Measurements from ENCODE around the gene SLC29A3.

The SLC29A3 gene

DNA sequence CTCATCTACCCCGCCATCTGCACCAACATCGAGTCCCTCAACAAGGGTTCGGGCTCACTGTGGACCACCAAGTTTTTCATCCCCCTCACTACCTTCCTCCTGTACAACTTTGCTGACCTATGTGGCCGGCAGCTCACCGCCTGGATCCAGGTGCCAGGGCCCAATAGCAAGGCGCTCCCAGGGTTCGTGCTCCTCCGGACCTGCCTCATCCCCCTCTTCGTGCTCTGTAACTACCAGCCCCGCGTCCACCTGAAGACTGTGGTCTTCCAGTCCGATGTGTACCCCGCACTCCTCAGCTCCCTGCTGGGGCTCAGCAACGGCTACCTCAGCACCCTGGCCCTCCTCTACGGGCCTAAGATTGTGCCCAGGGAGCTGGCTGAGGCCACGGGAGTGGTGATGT lies 43.1 kb downstream of the SLC29A3 start:
- DNase-seq (ENCODE audit: low read depth) = no peak
- TF ChIP-seq, protein P1, sequence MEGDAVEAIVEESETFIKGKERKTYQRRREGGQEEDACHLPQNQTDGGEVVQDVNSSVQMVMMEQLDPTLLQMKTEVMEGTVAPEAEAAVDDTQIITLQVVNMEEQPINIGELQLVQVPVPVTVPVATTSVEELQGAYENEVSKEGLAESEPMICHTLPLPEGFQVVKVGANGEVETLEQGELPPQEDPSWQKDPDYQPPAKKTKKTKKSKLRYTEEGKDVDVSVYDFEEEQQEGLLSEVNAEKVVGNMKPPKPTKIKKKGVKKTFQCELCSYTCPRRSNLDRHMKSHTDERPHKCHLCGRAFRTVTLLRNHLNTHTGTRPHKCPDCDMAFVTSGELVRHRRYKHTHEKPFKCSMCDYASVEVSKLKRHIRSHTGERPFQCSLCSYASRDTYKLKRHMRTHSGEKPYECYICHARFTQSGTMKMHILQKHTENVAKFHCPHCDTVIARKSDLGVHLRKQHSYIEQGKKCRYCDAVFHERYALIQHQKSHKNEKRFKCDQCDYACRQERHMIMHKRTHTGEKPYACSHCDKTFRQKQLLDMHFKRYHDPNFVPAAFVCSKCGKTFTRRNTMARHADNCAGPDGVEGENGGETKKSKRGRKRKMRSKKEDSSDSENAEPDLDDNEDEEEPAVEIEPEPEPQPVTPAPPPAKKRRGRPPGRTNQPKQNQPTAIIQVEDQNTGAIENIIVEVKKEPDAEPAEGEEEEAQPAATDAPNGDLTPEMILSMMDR (conservative IDR thresholded peaks at IDR 0.05; ENCODE audit: low read length) = no peak
- no peak overlapping the region for H3K4me3 ChIP-seq (ENCODE audit: low read length)

DNA sequence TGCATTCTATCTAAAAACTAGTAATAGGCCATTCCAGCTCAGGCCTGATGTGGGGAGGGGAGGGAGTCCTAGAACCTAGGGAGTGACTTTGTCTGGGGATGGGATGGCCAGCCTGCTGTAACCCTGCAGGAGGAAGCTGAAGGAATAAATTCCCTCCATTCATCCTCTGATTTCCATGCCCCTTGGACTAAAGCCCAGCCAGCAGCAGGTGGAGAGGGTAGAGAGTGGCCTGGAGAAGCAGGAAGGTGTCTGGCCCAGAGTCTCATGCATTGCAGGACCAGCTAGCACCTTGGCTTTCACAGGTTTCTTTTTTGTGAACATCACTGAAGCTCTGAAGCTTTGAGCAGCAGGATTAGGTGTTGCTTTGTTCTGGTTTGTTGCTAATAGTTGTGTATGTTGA lies 44.9 kb downstream of the SLC29A3 start:
- no peak for DNase-seq (ENCODE audit: low read depth)
- no peak overlapping the region for H3K4me3 ChIP-seq (ENCODE audit: low read length)
- TF ChIP-seq, protein P1 (conservative IDR thresholded peaks at IDR 0.05; ENCODE audit: low read length) = no peak

DNA sequence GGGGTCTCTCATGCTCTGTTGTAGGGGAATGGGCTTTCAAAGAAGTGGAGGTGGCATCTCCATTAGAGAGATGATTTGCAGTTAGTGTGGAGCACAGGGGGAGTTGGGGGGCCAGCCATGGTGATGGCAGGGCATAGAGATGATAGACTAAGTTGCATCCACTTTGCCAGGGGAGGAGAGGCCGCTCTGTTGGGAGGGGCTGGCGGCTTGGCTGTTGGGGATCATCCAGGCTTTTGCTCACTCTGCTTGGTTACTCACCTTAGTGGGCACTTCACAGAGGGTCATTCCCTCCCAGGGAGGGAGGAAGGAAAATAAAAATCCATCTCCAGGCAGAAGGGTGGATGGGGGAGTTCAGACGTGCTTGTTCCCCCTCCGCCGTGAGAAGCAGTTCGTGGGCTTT lies 46.3 kb downstream of the SLC29A3 start:
- no peak overlapping the region for H3K4me3 ChIP-seq (ENCODE audit: low read length)
- TF ChIP-seq, protein P1 (conservative IDR thresholded peaks at IDR 0.05; ENCODE audit: low read length) = no peak
- DNase-seq (ENCODE audit: low read depth) = no peak

DNA sequence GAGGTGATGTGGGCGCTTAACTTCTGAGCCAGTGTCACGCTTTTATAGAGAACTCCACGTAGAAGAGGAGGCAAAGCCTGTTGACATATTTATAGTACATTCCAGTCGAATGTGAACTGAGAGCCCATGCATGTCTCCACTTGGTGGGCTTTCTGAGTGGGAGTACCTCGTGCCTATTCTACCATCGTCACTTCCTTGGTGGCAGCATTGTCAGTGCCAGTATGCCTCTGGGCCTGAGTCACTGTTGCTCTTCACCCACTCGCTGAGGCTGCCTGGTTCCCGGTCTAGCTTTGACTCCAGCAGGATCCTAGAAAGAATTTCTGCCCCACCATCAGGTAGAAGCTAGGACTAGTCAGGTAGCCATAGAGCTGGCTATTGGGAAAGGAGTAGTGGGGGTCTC lies 47.6 kb downstream of the SLC29A3 start:
- H3K4me3 ChIP-seq (ENCODE audit: low read length) = no peak overlapping the region
- TF ChIP-seq, protein P1 (conservative IDR thresholded peaks at IDR 0.05; ENCODE audit: low read length) = no peak
- DNase-seq (ENCODE audit: low read depth) = no peak

DNA sequence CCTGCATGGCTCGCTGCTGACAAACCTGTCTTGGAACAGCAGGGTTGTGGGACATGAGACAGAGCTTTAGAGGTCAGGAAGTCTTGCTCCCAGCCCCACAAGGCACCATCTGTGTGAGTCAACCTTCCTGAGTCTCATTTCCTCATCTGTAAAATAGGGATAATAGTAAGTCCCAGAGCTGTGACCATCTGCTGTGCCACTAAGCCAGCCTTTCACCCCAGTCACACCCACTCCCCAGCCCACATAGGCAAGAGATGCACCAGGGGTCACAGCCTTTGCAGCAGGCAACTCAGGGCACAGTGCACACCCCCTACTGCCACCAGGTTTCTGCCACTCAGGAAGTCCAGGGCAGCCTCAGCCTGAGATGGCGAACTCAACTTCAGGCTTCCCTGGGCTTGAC lies 48.2 kb downstream of the SLC29A3 start:
- DNase-seq (ENCODE audit: low read depth) = no peak
- TF ChIP-seq, protein P1 (conservative IDR thresholded peaks at IDR 0.05; ENCODE audit: low read length) = no peak
- no peak overlapping the region for H3K4me3 ChIP-seq (ENCODE audit: low read length)

DNA sequence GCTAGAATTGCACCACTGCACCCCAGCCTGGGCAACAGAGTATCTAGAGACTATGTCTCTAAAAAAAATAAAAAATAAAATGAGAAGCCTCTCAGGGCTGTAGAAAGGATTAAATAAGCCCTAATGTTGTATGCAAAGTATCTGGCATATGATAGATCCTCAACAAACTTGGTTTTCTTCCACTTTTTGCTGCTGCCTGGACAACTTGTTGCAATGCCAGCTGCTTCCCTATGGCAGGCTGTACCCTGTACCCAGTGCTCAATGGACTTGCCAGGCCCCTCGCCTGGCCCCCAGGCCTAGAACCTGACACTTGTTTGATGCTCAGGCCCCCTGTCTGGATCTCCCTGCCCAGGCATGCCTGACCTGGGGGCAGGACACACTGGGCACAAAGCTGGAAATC lies 49.1 kb downstream of the SLC29A3 start:
- H3K4me3 ChIP-seq (ENCODE audit: low read length) = no peak overlapping the region
- TF ChIP-seq, protein P1 (conservative IDR thresholded peaks at IDR 0.05; ENCODE audit: low read length) = no peak
- DNase-seq (ENCODE audit: low read depth) = no peak

DNA sequence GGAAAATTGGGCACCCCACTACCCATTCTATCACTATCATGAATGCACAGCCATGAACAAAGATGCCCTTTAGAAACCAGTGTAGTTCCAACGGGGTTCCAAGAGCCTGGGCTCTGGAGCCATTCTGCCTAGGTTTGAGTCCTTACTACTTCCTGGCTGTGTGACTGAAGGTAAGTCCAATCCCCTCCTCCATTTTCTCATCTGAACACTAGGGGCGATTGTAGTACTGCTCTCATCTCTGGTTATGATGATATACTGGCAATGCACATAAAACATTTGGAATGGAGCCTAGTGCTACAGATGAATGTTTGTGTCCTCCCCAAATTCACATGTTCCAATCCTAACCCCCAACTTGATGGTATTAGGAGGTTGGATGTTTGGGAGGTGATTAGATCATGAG lies 49.6 kb downstream of the SLC29A3 start:
- H3K4me3 ChIP-seq (ENCODE audit: low read length) = no peak overlapping the region
- no peak for DNase-seq (ENCODE audit: low read depth)
- TF ChIP-seq, protein P1 (conservative IDR thresholded peaks at IDR 0.05; ENCODE audit: low read length) = no peak
